Measurements from ENCODE around the gene EIF1B.

The EIF1B gene

GRCh38 chr3:40340541-40341170 is 31.1 kb downstream of the EIF1B start:
- DNase-seq (ENCODE audit: low read depth in 3 of 3), result no peak

GRCh38 chr3:40341671-40342070 is 32.2 kb downstream of the EIF1B start:
- DNase-seq (ENCODE audit: low read depth in 3 of 3), result no peak

- no peak for DNase-seq (ENCODE audit: low read depth in 3 of 3)
Observed at GRCh38 chr3:40350529-40350928, 41.0 kb downstream of the EIF1B start.

- DNase-seq (ENCODE audit: low read depth in 3 of 3), result no peak
Observed at GRCh38 chr3:40355410-40355809, 45.9 kb downstream of the EIF1B start.

GRCh38 chr3:40358454-40358853 is 48.9 kb downstream of the EIF1B start:
- no peak for DNase-seq (ENCODE audit: low read depth in 3 of 3)

All from stimulated activated CD4-positive, alpha-beta T cell treated with anti-CD3 and anti-CD28 coated beads, TNF-alpha, amount 100 ng/mL, for 4 hours (primary cell).